Astrocyte (in vitro differentiated cells and primary cell): ENCODE measurements around the gene EGFL7. TPM values are rescaled to one million over a fixed set of nuclear protein-coding genes. Genes with fewer than 3 reads are reported as not detected.

ENCODE experiments used
- DNase-seq: peaks from one replicate; pipeline ENCODE4 v3.0.0-alpha.2; 2010; ENCODE audit warnings: low read depth
- FAIRE-seq: peaks from 2 replicates; lab custom pipeline; 2011; peaks lifted over from hg19 to GRCh38; lab: Jason Lieb, UNC
- H2AFZ ChIP-seq: 2 replicates; pipeline ENCODE4 v1.6.0; 2012; ENCODE audit warnings: low read depth, low read length, inconsistent platforms
- H3K27ac ChIP-seq: 2 replicates; pipeline ENCODE4 v1.5.1; 2011; ENCODE audit warnings: low read depth, low read length, inconsistent platforms
- H3K27me3 ChIP-seq: 2 replicates; pipeline ENCODE4 v1.6.0; 2011; ENCODE audit warnings: low read length, inconsistent platforms; ENCODE audit not compliant: insufficient read depth
- H3K36me3 ChIP-seq: 2 replicates; pipeline ENCODE4 v1.5.1; 2011; ENCODE audit warnings: low read length, inconsistent platforms; ENCODE audit not compliant: insufficient read depth
- H3K4me1 ChIP-seq: 2 replicates; pipeline ENCODE4 v1.5.1; 2011; ENCODE audit warnings: low read length, inconsistent platforms; ENCODE audit not compliant: insufficient read depth
- H3K4me2 ChIP-seq: 2 replicates; pipeline ENCODE4 v1.6.0; 2012; ENCODE audit warnings: low read length, inconsistent platforms
- H3K4me3 ChIP-seq: 2 replicates; pipeline ENCODE4 v1.5.1; 2011; ENCODE audit warnings: low read depth, mild to moderate bottlenecking, low read length, inconsistent platforms; ENCODE audit not compliant: insufficient read depth
- H3K79me2 ChIP-seq: 2 replicates; pipeline ENCODE4 v1.6.0; 2012; ENCODE audit warnings: mild to moderate bottlenecking, low read length, inconsistent platforms; ENCODE audit not compliant: insufficient read depth
- H3K9ac ChIP-seq: 2 replicates; pipeline ENCODE4 v1.6.0; 2012; ENCODE audit warnings: mild to moderate bottlenecking, low read length, inconsistent platforms
- H3K9me3 ChIP-seq: 2 replicates; pipeline ENCODE4 v1.5.1; 2012; ENCODE audit warnings: low read depth, mild to moderate bottlenecking, low read length, inconsistent platforms; ENCODE audit not compliant: insufficient read depth
- H4K20me1 ChIP-seq: 2 replicates; pipeline ENCODE4 v1.6.0; 2012; ENCODE audit warnings: low read length, inconsistent platforms; ENCODE audit not compliant: insufficient read depth
- H3K27ac Mint-ChIP-seq: one replicate; pipeline ENCODE4 v1.8.0; 2021; ENCODE audit warnings: mild to moderate bottlenecking, mixed read lengths; ENCODE audit not compliant: unreplicated experiment
- H3K27me3 Mint-ChIP-seq: one replicate; pipeline ENCODE4 v1.8.0; 2021; ENCODE audit warnings: low read depth, mixed read lengths; ENCODE audit not compliant: unreplicated experiment
- H3K36me3 Mint-ChIP-seq: one replicate; pipeline ENCODE4 v1.8.0; 2021; ENCODE audit warnings: low read depth, mixed read lengths; ENCODE audit not compliant: unreplicated experiment
- H3K4me1 Mint-ChIP-seq: one replicate; pipeline ENCODE4 v1.8.0; 2021; ENCODE audit warnings: low read depth, mixed read lengths; ENCODE audit not compliant: unreplicated experiment
- H3K4me3 Mint-ChIP-seq: one replicate; pipeline ENCODE4 v1.8.0; 2021; ENCODE audit warnings: mild to moderate bottlenecking, moderate library complexity, mixed read lengths; ENCODE audit not compliant: unreplicated experiment
- H3K9me3 Mint-ChIP-seq: one replicate; pipeline ENCODE4 v1.8.0; 2021; ENCODE audit warnings: mild to moderate bottlenecking, mixed read lengths; ENCODE audit not compliant: unreplicated experiment
- EZH2 ChIP-seq: IDR thresholded peaks from 2 replicates; pipeline ENCODE4 v1.6.1; 2012; ENCODE audit warnings: mild to moderate bottlenecking, low read length, inconsistent platforms; ENCODE audit not compliant: insufficient read depth
- total RNA-seq: library from RNA; stranded (reverse); gene quantifications from 2 replicates; pipeline ENCODE4 v1.2.1, GENCODE V29; 2021
- TF ChIP-seq, protein P1 (sequence below): IDR thresholded peaks from 2 replicates; pipeline ENCODE4 v1.5.1; 2011; ENCODE audit warnings: low read depth, mild to moderate bottlenecking, inconsistent platforms, low read length, moderate library complexity; ENCODE audit not compliant: insufficient read depth

The EGFL7 gene
- total RNA-seq, 1 donor from 2014 or later: 12.3 TPM

DNA sequence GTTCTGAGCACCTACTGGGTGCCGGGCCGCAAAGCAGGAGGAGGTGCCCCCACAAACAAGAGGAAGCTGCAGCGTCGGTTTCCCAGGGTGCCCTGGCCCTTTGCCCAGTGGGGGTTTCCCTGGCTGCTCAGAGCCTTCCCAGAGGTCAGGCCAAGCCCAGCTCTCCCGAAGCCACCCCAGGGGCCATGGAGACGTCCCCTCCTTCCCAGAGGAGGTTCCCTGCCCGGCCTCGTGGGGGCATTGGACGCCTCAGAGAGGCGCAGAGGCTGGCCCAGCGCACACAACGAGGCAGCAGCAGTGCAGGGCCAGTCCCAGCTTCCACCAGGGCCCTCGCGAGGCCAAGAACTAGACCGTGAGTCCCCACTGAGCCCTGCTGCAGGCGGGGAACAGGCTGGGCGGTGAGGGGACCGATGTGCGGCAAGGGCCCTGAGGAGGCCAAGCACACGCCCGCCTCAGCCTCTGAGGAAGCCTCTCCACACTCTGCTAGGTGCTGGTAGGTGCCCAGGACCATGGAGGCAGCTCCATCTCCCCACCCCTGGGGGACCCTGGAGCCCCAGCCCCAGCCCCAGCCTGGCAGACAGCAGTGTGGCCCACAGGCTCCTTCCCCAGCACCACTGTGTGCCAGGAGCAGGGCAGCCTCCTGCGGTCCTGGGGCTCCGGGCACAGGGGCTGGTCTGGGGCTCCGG lies 56.6 kb downstream of the EGFL7 start:
- no peak overlapping the region for H3K27ac ChIP-seq
- Mint-ChIP-seq H3K27me3 (no peaks in the 10 kb centered on the region), H3K4me3 (no peak overlapping the region), H3K4me1 (peaks cover 5% of the 10 kb centered on the region), H3K36me3 (peaks cover 6% of the 10 kb centered on the region), H3K27ac (no peak overlapping the region), H3K9me3 (no peaks in the 10 kb centered on the region)
- peaks cover 7% of the 10 kb centered on the region for H3K36me3 ChIP-seq
- no peaks in the 10 kb centered on the region for H3K9me3 ChIP-seq
- H3K27me3 ChIP-seq: no peaks in the 10 kb centered on the region
- no peak overlapping the region for H3K4me3 ChIP-seq
- peaks cover 10% of the 10 kb centered on the region for H3K79me2 ChIP-seq
- H3K9ac ChIP-seq: no peak overlapping the region
- peaks cover 37% of the 10 kb centered on the region for H4K20me1 ChIP-seq
- TF ChIP-seq, protein P1, sequence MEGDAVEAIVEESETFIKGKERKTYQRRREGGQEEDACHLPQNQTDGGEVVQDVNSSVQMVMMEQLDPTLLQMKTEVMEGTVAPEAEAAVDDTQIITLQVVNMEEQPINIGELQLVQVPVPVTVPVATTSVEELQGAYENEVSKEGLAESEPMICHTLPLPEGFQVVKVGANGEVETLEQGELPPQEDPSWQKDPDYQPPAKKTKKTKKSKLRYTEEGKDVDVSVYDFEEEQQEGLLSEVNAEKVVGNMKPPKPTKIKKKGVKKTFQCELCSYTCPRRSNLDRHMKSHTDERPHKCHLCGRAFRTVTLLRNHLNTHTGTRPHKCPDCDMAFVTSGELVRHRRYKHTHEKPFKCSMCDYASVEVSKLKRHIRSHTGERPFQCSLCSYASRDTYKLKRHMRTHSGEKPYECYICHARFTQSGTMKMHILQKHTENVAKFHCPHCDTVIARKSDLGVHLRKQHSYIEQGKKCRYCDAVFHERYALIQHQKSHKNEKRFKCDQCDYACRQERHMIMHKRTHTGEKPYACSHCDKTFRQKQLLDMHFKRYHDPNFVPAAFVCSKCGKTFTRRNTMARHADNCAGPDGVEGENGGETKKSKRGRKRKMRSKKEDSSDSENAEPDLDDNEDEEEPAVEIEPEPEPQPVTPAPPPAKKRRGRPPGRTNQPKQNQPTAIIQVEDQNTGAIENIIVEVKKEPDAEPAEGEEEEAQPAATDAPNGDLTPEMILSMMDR: no peak
- no peak for TF ChIP-seq EZH2
- no peak for FAIRE-seq
- H3K4me1 ChIP-seq: peaks cover 20% of the 10 kb centered on the region
- H3K4me2 ChIP-seq: no peak overlapping the region
- no peak for DNase-seq
- H2AFZ ChIP-seq: no peak overlapping the region

DNA sequence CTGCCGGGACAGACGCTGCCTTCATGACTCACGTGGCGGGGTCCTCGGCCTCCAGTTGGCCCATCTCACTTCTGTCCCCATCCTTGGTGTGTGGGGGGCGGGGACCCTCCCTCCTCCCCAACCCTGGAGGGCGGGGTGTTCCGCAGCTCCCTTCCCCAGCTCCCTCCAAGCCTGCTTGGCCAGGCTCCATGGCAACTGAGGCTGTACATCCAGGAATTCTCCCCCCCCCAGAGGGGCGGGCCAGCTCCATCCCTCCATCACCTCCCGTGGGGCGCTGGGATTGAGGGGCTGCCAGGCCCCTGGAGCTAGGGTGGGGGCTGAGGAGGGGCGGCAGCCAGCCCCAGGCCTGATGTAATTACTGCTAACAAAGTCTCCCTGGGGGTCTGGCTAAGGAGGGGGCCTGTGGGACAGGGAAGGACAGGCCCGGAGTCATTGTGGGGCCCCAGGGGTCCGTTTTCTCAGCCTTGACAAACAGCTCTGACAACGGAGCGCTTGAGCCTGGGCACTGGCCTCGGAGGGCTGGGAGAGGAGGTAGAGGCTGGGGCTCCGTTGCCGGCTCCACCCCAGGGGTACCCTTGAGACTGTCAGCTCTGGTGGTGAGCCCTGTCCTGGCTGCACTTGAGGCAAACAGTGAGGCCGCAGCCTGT lies 57.7 kb downstream of the EGFL7 start:
- Histone ChIP-seq H3K4me1 (peaks cover 21% of the 10 kb centered on the region), H2AFZ (no peak overlapping the region), H3K79me2 (peaks cover 19% of the 10 kb centered on the region), H3K9ac (peak overlapping the region; percentile 10), H3K27me3 (no peaks in the 10 kb centered on the region), H4K20me1 (peaks cover 48% of the 10 kb centered on the region), H3K27ac (no peak overlapping the region), H3K9me3 (no peaks in the 10 kb centered on the region), H3K36me3 (peaks cover 12% of the 10 kb centered on the region), H3K4me2 (peak overlapping the region; percentile 59), H3K4me3 (no peak overlapping the region)
- peak overlapping the region; percentile 47 for H3K27ac Mint-ChIP-seq
- FAIRE-seq (no peak), DNase-seq (no peak)
- no peaks in the 10 kb centered on the region for H3K27me3 Mint-ChIP-seq
- H3K4me3 Mint-ChIP-seq: no peak overlapping the region
- peaks cover 9% of the 10 kb centered on the region for H3K4me1 Mint-ChIP-seq
- H3K9me3 Mint-ChIP-seq: no peaks in the 10 kb centered on the region
- peaks cover 8% of the 10 kb centered on the region for H3K36me3 Mint-ChIP-seq
- no peak for TF ChIP-seq EZH2
- TF ChIP-seq, protein P1: no peak
